HG03521 (cell line): ENCODE measurements around the gene MPPED2.

Experiments used
- ATAC-seq: cut with Tn5 transposase; IDR thresholded peaks from one replicate; pipeline ENCODE4 v1.9.1; 2021; ENCODE audit warnings: mild to moderate bottlenecking, moderate library complexity; ENCODE audit not compliant: unreplicated experiment

Gene MPPED2

GRCh38 chr11:30535818-30536217 lies 50.3 kb downstream of the MPPED2 start:
- no peak for ATAC-seq

- no peak for ATAC-seq
Observed at GRCh38 chr11:30533445-30533947, 52.7 kb downstream of the MPPED2 start.

GRCh38 chr11:30527566-30527965 lies 58.6 kb downstream of the MPPED2 start:
- no peak for ATAC-seq

GRCh38 chr11:30526558-30526957 lies 59.6 kb downstream of the MPPED2 start:
- ATAC-seq = no peak

- ATAC-seq = no peak
Observed at GRCh38 chr11:30522536-30523243, 63.5 kb downstream of the MPPED2 start.

GRCh38 chr11:30521297-30522071 lies 64.7 kb downstream of the MPPED2 start:
- ATAC-seq = no peak

- no peak for ATAC-seq
Observed at GRCh38 chr11:30513087-30513486, 73.1 kb downstream of the MPPED2 start.

GRCh38 chr11:30511408-30511807 lies 74.7 kb downstream of the MPPED2 start:
- no peak for ATAC-seq

GRCh38 chr11:30510750-30511149 lies 75.4 kb downstream of the MPPED2 start:
- ATAC-seq = no peak

- no peak for ATAC-seq
Observed at GRCh38 chr11:30509364-30509763, 76.8 kb downstream of the MPPED2 start.

GRCh38 chr11:30508594-30508993 lies 77.6 kb downstream of the MPPED2 start:
- no peak for ATAC-seq

- no peak for ATAC-seq
Observed at GRCh38 chr11:30505603-30506002, 80.5 kb downstream of the MPPED2 start.

- ATAC-seq = no peak
Observed at GRCh38 chr11:30504468-30504867, 81.7 kb downstream of the MPPED2 start.

GRCh38 chr11:30503156-30503555 lies 83.0 kb downstream of the MPPED2 start:
- ATAC-seq = no peak

- no peak for ATAC-seq
Observed at GRCh38 chr11:30502305-30502704, 83.8 kb downstream of the MPPED2 start.

- ATAC-seq = no peak
Observed at GRCh38 chr11:30501744-30502143, 84.4 kb downstream of the MPPED2 start.

GRCh38 chr11:30499940-30500339 lies 86.2 kb downstream of the MPPED2 start:
- ATAC-seq = no peak

- ATAC-seq = no peak
Observed at GRCh38 chr11:30497600-30497999, 88.6 kb downstream of the MPPED2 start.

GRCh38 chr11:30496935-30497334 lies 89.2 kb downstream of the MPPED2 start:
- no peak for ATAC-seq

GRCh38 chr11:30495437-30495836 lies 90.7 kb downstream of the MPPED2 start:
- ATAC-seq = no peak

GRCh38 chr11:30489511-30489910 lies 96.6 kb downstream of the MPPED2 start:
- ATAC-seq = no peak

- no peak for ATAC-seq
Observed at GRCh38 chr11:30489076-30489475, 97.1 kb downstream of the MPPED2 start.
